Measurements from ENCODE around the gene KRT222.

- TF ChIP-seq CTCF (IDR thresholded peaks at IDR 0.05 in 4 of 5, conservative IDR thresholded peaks at IDR 0.05 in 1 of 5) = no peak
- TF ChIP-seq POLR2A (IDR thresholded peaks at IDR 0.05) = no peak
Observed at GRCh38 chr17:40612599-40613244, 52.3 kb downstream of the KRT222 start.
